ENCODE measurements around the gene SLC27A3. TPM values are rescaled to one million over a fixed set of nuclear protein-coding genes. Genes with fewer than 3 reads are reported as not detected.
A peak's percentile ranks its signal among the peaks of the same experiment; 100 is the strongest.

The SLC27A3 gene
- total RNA-seq, 2 donors from 2014 or later = 24.1 to 27.9 TPM

GRCh38 chr1:153771261-153771660 lies 3.9 kb upstream of the SLC27A3 start:
- no peak for DNase-seq
- Histone ChIP-seq H3K9ac (ENCODE audit: low read depth in 2 of 2, low read length in 2 of 2) (no peak overlapping the region), H3K27ac (no peak overlapping the region), H3K27me3 (no peaks in the 10 kb centered on the region), H3K4me3 (no peak overlapping the region), H3K36me3 (no peaks in the 10 kb centered on the region), H3K9me3 (no peaks in the 10 kb centered on the region), H3K4me1 (peaks cover 7% of the 10 kb centered on the region)
- no peak for TF ChIP-seq CTCF (IDR thresholded peaks at IDR 0.05)
- intact Hi-C loops (cut with DNase I) = no loop called here

GRCh38 chr1:153771841-153772593 lies 3.2 kb upstream of the SLC27A3 start:
- no peak for DNase-seq
- no peak for TF ChIP-seq CTCF (IDR thresholded peaks at IDR 0.05)
- Histone ChIP-seq H3K27me3 (no peaks in the 10 kb centered on the region), H3K9ac (ENCODE audit: low read depth in 2 of 2, low read length in 2 of 2) (no peak overlapping the region), H3K4me1 (peaks cover 7% of the 10 kb centered on the region), H3K36me3 (no peaks in the 10 kb centered on the region), H3K27ac (no peak overlapping the region), H3K4me3 (no peak overlapping the region), H3K9me3 (no peaks in the 10 kb centered on the region)
- intact Hi-C loops (cut with DNase I) = no loop called here

GRCh38 chr1:153773096-153773921 lies 1.9 kb upstream of the SLC27A3 start:
- no peak for TF ChIP-seq CTCF (IDR thresholded peaks at IDR 0.05)
- H3K36me3 ChIP-seq = no peaks in the 10 kb centered on the region
- H3K9me3 ChIP-seq = no peaks in the 10 kb centered on the region
- H3K4me1 ChIP-seq = peaks cover 7% of the 10 kb centered on the region
- DNase-seq = no peak
- H3K27ac ChIP-seq = peak overlapping the region; percentile 34
- H3K27me3 ChIP-seq = no peaks in the 10 kb centered on the region
- H3K4me3 ChIP-seq = no peak overlapping the region
- intact Hi-C loops (cut with DNase I) = no loop called here
- H3K9ac ChIP-seq (ENCODE audit: low read depth in 2 of 2, low read length in 2 of 2) = no peak overlapping the region

- Histone ChIP-seq H3K9ac (ENCODE audit: low read depth in 2 of 2, low read length in 2 of 2) (peak overlapping the region in 1 of 2 donors; percentile 81), H3K27me3 (no peaks in the 10 kb centered on the region), H3K9me3 (no peaks in the 10 kb centered on the region), H3K36me3 (no peaks in the 10 kb centered on the region), H3K4me3 (no peak overlapping the region), H3K27ac (no peak overlapping the region), H3K4me1 (peaks cover under 1% of the 10 kb centered on the region)
- TF ChIP-seq CTCF (IDR thresholded peaks at IDR 0.05) = no peak
- intact Hi-C loops (cut with DNase I) = no loop called here
- DNase-seq = no peak
These were observed 1.1 kb upstream of the SLC27A3 start for GRCh38 chr1:153774026-153774595.

GRCh38 chr1:153775458-153776327 lies 486 bp downstream of the SLC27A3 start:
- Histone ChIP-seq H3K4me1 (no peaks in the 10 kb centered on the region), H3K27ac (peak overlapping the region; percentile 91), H3K27me3 (no peaks in the 10 kb centered on the region), H3K9me3 (no peaks in the 10 kb centered on the region), H3K36me3 (no peaks in the 10 kb centered on the region), H3K9ac (ENCODE audit: low read depth in 2 of 2, low read length in 2 of 2) (peak overlapping the region; percentile 81 to 83), H3K4me3 (peak overlapping the region; percentile 90)
- intact Hi-C loops (cut with DNase I) = no loop called here
- no peak for TF ChIP-seq CTCF (IDR thresholded peaks at IDR 0.05)
- peak; percentile 85 for DNase-seq

Measured in colonic mucosa (tissue), 4 donors.